Measurements from ENCODE around the gene PLTP. TPM values are rescaled to one million over a fixed set of nuclear protein-coding genes. Genes with fewer than 3 reads are reported as not detected.

Gene PLTP
- total and polyA plus RNA-seq, 2 of the 13 experiments (the other 11 are each of a cell fraction or from before 2014, with no cell fraction given), result 16.9 to 28.6 TPM

- 0 out of 2 replicates have a peak, but pooled peaks have one; percentile 4 for TF ChIP-seq NFE2L2 (IDR thresholded peaks at IDR 0.05; ENCODE audit: low read length)
- TF ChIP-seq HIVEP1 (CRISPR knock-in tag; IDR thresholded peaks at IDR 0.05), result peak; percentile 82; the same call in 1 of the 2 replicates
- TF ChIP-seq TERF1 (CRISPR knock-in tag; IDR thresholded peaks at IDR 0.05), result no peak
- TF ChIP-seq ZNF552 (CRISPR knock-in tag; IDR thresholded peaks at IDR 0.05; ENCODE audit: borderline replicate concordance), result peak; percentile 85
- peak; percentile 37; the same call in 1 of the 2 replicates for TF ChIP-seq ZNF704 (CRISPR knock-in tag; IDR thresholded peaks at IDR 0.05; ENCODE audit: borderline replicate concordance)
- TF ChIP-seq ZNF24 (IDR thresholded peaks at IDR 0.05), result 0 out of 2 replicates have a peak, but pooled peaks have one; percentile 65
- TF ChIP-seq ZGPAT (CRISPR knock-in tag; IDR thresholded peaks at IDR 0.05), result no peak; the same call in 1 of the 2 replicates
- TF ChIP-seq ZNF652 (CRISPR knock-in tag; IDR thresholded peaks at IDR 0.05; ENCODE audit: borderline replicate concordance, low read depth), result 0 out of 2 replicates have a peak, but pooled peaks have one; percentile 20
- TF ChIP-seq CREB1 (IDR thresholded peaks at IDR 0.05), result no peak
- TF ChIP-seq CREB1 (CRISPR knock-in tag; IDR thresholded peaks at IDR 0.05), result no peak
- no peak; the same call in 1 of the 2 replicates for TF ChIP-seq TRAFD1 (CRISPR knock-in tag; IDR thresholded peaks at IDR 0.05; ENCODE audit: borderline replicate concordance)
- TF ChIP-seq SPEN (CRISPR knock-in tag; IDR thresholded peaks at IDR 0.05; ENCODE audit: low read depth), result peak; percentile 46; the same call in 1 of the 2 replicates
- peak; percentile 81; the same call in 1 of the 2 replicates for TF ChIP-seq TAF1 (CRISPR knock-in tag; IDR thresholded peaks at IDR 0.05)
- peak; percentile 42; the same call in 1 of the 2 replicates for TF ChIP-seq ZNF124 (CRISPR knock-in tag; IDR thresholded peaks at IDR 0.05)
- TF ChIP-seq TGIF2 (CRISPR knock-in tag; IDR thresholded peaks at IDR 0.05), result peak; percentile 78
- peak; percentile 84 for TF ChIP-seq RXRB (CRISPR knock-in tag; IDR thresholded peaks at IDR 0.05; ENCODE audit: borderline replicate concordance)
- no peak for TF ChIP-seq ZNF562 (CRISPR knock-in tag; IDR thresholded peaks at IDR 0.05; ENCODE audit: borderline replicate concordance)
- TF ChIP-seq SMARCC2 (IDR thresholded peaks at IDR 0.05), result no peak
- TF ChIP-seq TFDP1 (CRISPR knock-in tag; IDR thresholded peaks at IDR 0.05; ENCODE audit: borderline replicate concordance), result peak; percentile 90
- TF ChIP-seq CEBPB (IDR thresholded peaks at IDR 0.05; ENCODE audit: borderline replicate concordance, low read depth, low read length), result no peak
- TF ChIP-seq ZNF234 (CRISPR knock-in tag; conservative IDR thresholded peaks at IDR 0.05), result peak; percentile 97
- peak; percentile 76; the same call in 1 of the 2 replicates for TF ChIP-seq ZNF274 (CRISPR knock-in tag; IDR thresholded peaks at IDR 0.05)
- peak; percentile 74 for TF ChIP-seq THAP11 (CRISPR knock-in tag; IDR thresholded peaks at IDR 0.05)
Observed at GRCh38 chr20:45890077-45890984, 21.6 kb downstream of the PLTP start (continued).

Measured in HepG2 (cell line).